NCI-H1436 treated with DMSO at 0.1 percent for 48 hours (cell line): ENCODE measurements around the gene AK8.

ENCODE experiments used
- DNase-seq: peaks from one replicate; lab custom pipeline; 2025; lab: John Stamatoyannopoulos, UW

The AK8 gene

GRCh38 chr9:132825430-132825829 is 52.7 kb downstream of the AK8 start:
- DNase-seq, result no peak

- no peak for DNase-seq
Observed at GRCh38 chr9:132824951-132825350, 53.1 kb downstream of the AK8 start.

- DNase-seq, result no peak
Observed at GRCh38 chr9:132824151-132824550, 53.9 kb downstream of the AK8 start.

GRCh38 chr9:132823370-132824145 is 54.5 kb downstream of the AK8 start:
- no peak for DNase-seq

DNA sequence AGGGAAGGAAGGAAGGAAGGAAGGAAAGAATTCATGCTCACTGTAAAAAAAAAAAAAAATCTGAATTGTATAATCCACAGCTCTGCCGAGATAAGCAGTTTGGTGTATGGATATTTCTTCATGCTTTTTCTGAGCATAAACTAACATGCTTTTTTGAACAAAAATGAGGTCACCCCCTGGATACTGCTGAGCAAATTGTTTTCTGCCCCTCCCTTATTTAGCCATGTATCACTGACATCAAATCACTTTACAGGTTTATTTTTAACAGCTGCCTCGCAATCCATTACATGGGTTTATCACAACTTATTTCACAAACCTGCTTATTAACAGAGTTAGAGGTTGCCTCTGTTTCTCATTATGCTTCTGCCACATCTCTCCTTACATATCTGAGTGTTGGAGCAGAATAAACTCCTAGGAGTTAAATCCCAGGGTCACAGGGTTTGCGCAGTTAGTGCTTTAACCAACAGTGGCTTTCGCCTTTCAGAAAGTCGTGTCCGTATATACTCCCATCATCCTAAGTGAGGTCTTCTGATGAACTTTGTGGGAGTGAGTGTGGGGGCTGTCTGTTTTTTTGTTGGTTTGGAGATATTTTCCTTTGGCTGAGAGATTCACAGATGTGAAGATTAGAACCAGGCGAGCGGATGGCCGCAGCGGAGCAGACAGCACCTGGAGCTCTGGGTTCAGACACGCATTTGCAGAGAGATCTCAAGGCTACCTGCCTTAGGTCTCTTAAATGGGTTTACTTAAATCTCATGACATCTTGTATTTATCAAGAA is 57.7 kb downstream of the AK8 start:
- DNase-seq, result no peak

DNA sequence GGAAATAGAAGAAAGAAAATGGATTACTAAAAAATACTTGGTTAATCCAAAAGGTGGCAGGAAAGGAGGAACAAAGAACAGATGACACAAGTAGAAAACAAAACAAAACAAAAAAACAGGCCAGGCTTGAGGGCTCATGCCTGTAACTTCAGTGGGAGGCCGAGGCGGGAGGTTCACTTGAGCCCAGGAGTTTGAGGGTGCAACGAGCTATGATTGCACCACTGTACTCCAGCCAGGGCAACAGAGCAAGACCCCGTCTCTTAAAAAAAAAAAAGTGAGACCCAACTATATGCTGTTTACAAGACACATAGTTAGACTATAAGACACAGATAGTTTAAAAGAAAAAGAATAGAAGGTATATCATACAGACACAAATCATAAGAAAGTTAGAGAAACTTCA is 59.5 kb downstream of the AK8 start:
- no peak for DNase-seq

GRCh38 chr9:132814937-132815336 is 63.1 kb downstream of the AK8 start:
- no peak for DNase-seq

DNA sequence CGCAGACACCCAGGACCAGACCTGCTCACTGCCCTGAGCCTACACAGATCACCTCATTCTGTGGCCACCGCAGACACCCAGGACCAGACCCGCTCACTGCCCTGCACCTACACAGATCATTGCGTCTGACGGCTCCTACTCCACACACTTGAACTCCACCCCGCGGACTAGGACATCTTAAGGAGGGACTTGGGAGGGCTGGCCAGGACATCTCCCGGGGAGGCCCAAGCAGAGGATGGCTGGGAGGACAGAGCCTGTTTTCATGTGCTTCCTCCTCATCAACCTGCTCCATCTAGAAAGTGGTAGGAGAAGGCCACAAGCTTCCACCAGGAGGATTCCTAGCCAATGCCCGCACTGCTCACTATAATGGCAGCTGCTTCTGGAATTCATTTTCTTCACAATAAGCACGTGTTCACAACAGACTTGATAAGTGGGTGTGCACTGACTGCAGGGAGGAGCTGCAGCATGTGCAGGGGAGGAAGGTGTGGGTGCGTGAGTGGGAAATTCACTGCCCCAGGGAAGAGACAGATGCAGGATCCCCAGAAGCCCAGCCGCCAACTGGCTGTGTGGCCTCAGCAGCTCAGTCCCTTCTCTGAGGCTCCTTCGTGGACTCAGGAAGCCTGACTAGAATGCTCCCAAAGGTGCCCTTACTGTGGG is 64.8 kb downstream of the AK8 start:
- no peak for DNase-seq

DNA sequence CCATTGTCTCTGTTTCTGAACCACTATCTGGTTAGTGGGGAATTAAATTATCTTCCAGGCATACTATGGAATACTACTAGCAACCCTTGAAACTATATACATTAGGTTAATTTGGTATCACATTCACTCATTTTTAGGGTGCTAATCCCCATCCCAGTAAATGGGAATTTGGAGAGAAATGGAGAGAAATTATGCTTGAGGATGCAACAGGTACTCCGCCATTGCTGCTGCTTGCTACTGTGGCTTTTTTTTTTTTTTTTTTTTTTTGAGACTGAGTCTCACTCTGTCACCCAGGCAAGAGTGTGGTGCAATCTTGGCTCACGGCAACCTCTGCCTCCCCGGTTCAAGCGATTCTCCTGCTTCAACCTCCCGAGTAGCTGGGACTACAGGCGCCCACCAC is 66.1 kb downstream of the AK8 start:
- DNase-seq, result no peak

DNA sequence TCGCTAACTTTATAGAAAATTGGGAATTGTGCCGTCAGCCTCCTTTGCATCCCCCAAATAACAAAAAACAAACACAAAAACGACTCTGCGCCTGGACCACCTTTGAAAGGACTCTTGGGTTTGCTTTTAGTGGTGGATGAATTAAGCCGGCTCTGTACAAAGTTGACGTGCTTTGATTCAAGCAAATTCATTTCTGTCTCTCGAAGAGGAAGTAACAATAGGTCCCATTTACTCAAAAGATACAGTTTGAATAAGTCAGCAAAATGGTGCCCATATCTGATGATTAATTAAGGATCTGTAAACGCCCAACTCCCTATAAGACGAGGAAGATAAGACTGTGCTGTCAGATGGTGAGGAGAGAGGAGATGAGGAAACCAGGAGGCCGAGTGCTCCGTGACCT is 67.8 kb downstream of the AK8 start:
- DNase-seq, result no peak

- DNase-seq, result no peak
Observed at GRCh38 chr9:132809677-132810271, 68.3 kb downstream of the AK8 start.

DNA sequence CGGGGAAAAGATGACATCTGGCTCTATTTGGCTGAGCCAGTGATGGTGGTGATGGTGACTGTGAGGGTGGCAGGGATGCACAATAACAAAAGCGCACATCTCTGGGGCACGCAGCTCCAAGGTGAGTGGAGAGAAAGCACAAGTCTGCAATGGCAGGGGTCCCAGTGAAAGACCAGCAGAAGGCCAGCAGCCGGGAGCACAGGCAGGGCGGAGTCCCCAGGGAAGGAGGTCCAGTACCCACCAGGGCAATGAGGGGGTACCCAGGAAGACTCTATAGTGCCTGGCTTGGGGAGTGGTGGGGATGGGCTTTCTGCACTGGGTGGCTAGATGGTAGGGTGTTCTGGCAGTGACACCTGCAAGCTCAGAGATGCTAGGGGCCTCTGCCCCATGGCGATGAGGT is 69.4 kb downstream of the AK8 start:
- DNase-seq, result no peak

- DNase-seq, result no peak
Observed at GRCh38 chr9:132806723-132807421, 71.2 kb downstream of the AK8 start.

GRCh38 chr9:132806306-132806705 is 71.8 kb downstream of the AK8 start:
- no peak for DNase-seq

DNA sequence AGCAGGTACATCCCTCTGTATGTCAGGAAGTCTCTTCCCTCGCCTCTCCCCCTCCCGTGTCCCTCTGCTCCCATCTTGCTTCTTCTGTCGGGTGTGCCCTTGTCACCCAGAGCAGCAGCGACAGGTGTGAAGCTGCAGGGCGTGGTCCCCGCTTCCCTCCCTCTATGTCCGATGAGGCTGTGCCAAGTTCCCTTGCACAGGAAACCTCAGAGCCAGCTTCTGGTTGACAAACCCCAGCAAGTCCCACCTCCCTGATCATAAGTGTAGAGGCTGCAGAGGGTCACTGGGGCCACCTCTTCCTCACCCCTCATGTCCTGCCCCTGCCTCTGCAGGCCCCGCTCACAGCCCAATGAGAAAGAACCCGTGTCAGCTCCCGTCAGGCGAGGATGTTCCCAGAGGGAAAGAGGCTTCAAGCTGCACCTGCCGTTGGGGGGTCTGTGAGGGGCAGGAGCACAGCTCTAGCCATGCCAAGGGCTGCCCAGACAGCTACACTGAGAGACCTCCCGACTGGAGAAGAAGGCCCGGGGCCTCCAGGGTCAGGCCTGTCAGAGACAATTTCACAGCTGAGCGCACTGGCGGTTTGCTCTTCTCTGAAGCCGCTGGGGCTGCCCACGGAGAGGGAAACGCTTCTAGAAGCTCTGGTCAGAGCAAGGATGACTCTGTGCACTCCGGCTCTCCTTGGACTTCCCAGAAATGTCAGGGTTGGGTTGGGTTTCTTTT is 73.3 kb downstream of the AK8 start:
- no peak for DNase-seq

GRCh38 chr9:132802121-132802795 is 75.8 kb downstream of the AK8 start:
- DNase-seq, result no peak

DNA sequence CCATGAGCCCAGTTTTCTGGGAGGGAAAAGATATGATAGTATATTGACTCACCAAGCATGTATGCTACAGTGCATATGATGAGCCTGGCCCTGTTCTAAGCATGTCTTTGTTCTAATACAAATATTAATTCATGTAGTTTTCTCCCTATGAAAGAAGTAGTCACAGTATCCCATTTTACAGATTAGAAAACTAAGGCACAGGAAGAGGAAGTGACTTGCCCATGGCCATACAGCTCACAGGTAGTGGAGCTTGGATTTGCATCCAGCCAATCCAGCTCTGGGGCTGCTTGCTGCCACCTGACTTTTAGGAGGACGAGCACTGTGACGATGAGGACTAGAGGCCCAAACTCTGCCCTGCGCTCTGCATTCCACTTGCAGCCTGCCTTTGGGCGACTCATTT is 76.4 kb downstream of the AK8 start:
- no peak for DNase-seq

DNA sequence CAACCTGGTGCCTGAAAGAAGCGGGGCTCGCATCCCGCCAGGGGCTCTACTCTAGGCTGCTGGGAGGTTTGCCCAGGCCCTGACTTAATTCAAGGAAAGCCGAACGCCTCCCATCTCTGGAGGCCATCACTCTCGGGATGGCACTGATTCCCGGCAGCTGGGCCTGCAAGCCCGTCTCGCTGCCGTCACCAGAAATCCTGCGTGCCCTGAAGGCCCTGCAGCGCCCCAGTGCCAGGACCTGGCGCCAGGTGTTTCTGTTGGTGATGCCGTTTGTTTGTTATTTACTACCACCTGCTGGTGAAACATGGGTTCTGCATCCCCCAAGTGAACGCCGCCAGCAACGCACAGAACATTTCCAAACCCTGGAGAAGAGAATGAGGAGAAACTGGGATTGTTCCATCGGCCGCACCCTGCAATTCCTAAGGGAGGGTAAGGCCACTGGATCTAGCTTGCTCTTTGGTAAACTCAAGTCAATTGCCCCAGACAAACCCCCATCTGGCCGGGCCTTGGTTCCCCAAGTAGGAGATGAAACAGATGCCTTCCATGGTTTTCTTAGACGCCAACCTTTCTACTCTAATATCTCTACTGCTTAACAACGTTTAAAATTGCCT is 77.9 kb downstream of the AK8 start:
- DNase-seq, result peak; percentile 4

DNA sequence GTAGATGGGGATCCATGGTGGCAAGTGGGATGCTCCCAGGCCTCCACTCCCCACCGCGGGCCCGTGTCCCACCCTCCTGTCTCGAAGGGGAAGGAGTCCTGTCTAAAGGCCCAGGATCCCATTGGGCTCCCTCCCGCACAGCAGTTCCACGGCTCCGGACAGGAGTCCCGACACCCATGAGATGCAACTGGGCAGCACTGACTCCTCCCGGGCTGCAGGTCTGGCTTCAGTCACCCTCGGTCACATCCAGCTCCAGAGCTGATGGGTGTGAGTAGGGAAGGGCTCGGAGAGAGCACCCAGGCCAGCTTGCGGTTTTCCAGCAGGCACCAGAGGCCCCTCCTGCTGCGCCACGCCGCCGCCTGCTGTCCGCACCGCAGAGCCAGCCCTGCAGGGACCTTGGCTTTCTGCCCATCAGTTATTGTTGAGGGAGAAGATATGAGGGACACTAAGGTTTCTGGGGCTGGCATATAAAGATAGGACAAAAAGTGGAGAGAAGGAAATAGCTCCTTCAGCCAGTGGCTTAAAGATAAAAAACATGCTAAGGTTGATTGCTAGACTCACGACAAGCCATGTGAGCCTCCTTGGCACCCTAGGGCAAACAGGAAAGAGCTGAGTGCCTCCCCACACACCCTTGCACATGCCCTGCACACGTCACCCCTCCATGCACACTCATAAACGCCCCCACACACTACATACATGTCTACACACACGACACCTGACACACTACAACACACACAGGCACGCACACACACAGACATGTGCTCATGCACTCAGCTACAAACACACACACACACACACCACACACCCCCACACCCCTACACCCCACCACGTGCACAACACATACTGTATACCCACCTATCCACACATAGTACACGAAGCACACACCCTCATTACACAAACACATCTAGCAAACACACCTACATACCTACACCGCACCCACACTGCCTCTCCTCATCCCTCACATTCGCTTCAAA is 79.0 kb downstream of the AK8 start:
- DNase-seq, result no peak
